Astrocyte of the cerebellum (primary cell): ENCODE results near the gene PIK3R1.

ENCODE experiments used
- DNase-seq: peaks from one replicate; pipeline ENCODE4 v3.0.0-alpha.2; 2011; ENCODE audit warnings: low read depth
- H3K4me3 ChIP-seq: 2 replicates; pipeline ENCODE4 v1.5.1; 2011; ENCODE audit warnings: mild to moderate bottlenecking, low read depth, low read length, moderate library complexity
- in situ Hi-C: cut with HindIII; loops from 2 replicates; pipeline ENCODE4 v1.10.0; 2017; ENCODE audit warnings: low sequenced_read_pairs
- TF ChIP-seq, protein P1 (sequence below): IDR thresholded peaks from 2 replicates; pipeline ENCODE4 v1.5.1; 2012; ENCODE audit warnings: low read length, low read depth, moderate library complexity, mild to moderate bottlenecking; ENCODE audit errors: missing control alignments

PIK3R1 gene

DNA sequence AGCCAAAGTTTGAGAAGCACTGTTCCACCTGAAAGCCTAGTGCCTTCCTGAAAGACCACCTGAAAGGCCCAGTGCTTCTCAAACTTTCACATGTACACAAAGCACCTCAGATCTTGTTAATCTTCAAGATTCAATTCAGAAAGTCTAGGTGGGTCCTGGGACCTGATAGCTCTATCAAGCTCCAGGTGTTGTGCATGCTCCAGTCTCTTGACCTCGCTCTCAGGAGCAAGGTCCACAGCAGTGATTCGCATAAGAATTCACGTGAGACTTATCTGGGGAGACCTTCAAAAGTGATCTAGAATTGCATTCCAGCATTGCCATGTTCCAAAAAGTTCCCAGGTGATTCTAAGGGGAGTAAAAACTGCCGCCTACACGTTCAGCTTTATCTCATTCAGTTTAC is 102.1 kb downstream of the PIK3R1 start:
- no peak overlapping the region for H3K4me3 ChIP-seq
- in situ Hi-C loops: loop anchor here (25.0 kb wide), 2 partner anchors 220 to 670 kb away; no protein-coding TSS in a partner anchor
- no peak for DNase-seq
- TF ChIP-seq, protein P1, sequence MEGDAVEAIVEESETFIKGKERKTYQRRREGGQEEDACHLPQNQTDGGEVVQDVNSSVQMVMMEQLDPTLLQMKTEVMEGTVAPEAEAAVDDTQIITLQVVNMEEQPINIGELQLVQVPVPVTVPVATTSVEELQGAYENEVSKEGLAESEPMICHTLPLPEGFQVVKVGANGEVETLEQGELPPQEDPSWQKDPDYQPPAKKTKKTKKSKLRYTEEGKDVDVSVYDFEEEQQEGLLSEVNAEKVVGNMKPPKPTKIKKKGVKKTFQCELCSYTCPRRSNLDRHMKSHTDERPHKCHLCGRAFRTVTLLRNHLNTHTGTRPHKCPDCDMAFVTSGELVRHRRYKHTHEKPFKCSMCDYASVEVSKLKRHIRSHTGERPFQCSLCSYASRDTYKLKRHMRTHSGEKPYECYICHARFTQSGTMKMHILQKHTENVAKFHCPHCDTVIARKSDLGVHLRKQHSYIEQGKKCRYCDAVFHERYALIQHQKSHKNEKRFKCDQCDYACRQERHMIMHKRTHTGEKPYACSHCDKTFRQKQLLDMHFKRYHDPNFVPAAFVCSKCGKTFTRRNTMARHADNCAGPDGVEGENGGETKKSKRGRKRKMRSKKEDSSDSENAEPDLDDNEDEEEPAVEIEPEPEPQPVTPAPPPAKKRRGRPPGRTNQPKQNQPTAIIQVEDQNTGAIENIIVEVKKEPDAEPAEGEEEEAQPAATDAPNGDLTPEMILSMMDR: no peak

DNA sequence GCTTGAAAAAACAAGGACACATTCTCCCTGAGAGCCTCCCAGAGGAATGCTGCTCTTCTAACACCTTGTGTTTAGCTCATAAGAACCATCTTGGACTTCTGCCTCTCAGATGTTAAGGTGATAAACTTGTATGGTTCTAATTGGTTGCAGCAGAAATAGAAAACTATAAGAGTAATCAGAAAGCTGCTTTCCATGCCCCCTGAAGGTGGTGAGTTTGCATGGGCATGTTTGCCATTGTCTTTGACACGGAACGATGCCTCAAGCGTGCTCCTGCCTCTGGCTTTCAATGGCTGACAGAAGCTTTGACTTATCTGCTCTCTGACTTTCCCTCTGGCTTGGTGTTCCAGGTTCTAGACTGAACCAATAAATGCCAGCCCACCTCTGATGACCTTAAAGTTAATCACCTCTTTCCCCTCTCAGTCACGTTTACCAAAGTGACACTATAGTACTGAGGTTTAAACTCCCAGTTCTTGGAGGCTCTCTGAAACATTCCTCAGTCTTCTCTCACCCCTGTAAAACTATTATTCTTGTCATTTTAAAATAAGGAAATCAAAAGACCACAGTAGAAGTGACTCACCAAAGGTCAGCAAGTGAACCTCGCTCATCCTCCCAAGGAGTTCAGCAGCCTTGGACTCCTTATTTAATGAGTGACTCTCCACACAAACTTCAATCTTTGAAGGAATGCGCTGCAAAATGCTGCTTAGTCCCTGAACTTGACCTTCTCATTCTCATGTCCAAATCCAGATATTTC is 103.6 kb downstream of the PIK3R1 start:
- H3K4me3 ChIP-seq: no peak overlapping the region
- TF ChIP-seq, protein P1: no peak
- DNase-seq: no peak
- in situ Hi-C loops: loop anchor here (25.0 kb wide), 2 partner anchors 218 to 668 kb away; no protein-coding TSS in a partner anchor

DNA sequence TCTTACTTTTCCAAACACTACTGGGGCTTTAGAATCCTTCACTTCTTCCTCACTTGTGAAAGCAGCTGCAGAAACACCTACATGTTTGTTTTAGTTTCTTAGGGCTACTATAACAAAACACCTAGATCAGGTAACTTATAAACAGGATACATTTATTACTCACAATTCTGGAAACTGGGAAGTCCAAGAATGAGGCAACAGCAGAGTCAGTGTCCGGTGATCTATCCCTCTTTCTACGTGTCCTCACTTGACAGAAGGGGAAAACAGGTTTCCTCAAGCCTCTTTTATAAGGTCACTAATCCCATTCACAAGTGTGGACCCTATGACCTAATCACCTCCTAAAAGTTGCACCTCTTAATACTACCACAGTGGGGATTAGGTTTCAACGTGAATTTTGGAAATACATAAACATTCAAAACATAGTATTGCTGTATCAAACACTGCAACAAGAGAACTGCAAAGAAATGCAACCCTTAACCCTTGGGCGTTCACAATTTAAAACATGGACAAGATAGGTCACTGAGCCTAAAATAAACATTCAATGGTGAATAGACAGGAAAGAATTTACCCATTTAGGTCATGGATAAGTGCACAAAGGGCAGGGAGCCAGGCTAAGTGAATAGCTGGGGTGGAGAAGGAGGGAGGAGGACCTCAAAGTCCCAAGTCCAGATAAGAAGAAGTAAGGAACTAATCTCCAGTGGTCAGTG is 104.3 kb downstream of the PIK3R1 start:
- no peak overlapping the region for H3K4me3 ChIP-seq
- DNase-seq: no peak
- in situ Hi-C loops: loop anchor here (25.0 kb wide), 2 partner anchors 217 to 667 kb away; no protein-coding TSS in a partner anchor
- TF ChIP-seq, protein P1: no peak

DNA sequence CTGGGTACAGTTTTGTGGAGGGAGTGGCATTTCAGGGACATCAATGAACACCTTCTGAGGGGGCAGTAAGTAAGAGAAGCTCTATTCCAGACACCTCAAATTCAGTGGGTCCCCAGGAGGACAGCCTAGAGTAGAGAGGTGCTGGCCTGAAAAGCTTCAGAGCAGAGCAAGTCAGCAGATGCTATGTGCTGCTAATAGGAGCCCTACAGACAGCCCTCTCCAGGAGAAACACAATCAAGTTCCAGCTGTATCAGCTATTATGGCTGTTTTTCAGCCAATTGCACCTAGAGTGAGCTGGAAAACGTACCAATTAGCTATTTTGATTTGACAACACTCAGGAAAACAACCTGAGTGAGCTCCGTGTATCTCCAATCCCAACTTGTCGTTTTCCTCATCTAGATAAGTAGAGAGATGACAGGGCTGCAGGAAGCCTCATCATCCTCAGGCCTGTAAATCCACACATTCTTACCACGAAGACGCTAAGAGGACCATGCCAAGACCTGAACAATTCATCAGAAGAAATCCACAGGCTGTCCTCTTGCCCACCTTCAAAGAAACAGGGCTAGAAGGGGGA is 104.9 kb downstream of the PIK3R1 start:
- in situ Hi-C loops: loop anchor here (25.0 kb wide), 2 partner anchors 217 to 667 kb away; no protein-coding TSS in a partner anchor
- no peak overlapping the region for H3K4me3 ChIP-seq
- no peak for DNase-seq
- TF ChIP-seq, protein P1: no peak

DNA sequence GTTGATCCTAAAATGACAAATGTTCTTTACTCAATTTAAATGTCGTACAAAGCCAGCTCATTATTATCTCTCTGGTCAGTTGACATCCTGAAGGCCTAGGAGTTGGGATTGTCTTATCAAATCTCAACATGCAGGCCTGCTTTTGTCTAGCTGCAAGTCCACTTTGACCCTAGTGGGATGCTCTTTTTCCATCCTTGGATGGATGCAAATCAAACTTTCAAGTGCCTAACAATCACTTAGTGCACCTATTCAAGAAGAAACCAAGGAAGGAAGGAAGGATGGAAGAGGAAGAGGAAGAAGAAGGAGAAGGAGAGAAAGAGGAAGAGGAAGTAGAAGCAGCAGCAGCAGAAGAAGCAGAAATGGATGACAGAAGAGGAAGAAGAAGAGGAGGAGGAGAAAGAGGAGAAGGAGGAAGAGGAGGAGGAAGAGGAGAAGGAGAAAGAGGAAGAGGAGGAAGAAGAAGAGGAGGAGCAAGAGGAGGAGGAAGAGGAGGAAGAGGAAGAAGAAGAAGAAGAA is 109.6 kb downstream of the PIK3R1 start:
- in situ Hi-C loops: no loop called here
- H3K4me3 ChIP-seq: no peak overlapping the region
- TF ChIP-seq, protein P1: no peak
- no peak for DNase-seq

DNA sequence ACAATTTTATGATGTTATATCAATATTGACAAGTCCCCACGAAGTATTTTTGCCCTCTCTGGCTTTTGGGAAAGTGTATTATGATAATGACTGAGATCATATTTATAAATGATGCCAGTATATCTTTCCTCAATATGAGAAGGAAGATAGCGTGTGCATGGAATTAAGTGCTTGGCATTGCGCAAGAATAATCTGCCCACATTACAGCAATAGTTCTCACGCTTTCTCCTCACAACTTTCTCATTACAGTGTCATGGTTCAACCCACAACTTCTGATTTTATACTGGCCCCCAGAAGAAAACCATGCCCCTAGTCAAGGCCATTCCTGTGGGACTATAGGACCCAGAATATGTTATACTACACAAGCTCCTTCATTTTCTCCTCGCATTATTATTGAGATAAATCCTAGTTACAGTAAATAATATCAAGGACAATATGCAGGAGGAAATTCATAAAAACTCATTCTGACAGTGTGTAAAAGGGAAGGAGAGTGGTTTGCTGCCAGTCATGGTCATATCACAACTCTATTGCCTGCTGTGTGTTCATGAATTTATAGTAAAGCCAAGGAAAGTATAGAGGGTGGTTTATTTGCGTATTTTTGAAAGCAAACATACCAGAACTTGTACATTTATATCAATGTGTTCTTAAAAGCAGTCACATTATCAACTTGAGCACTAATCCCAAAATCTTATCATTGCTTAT is 114.1 kb downstream of the PIK3R1 start:
- TF ChIP-seq, protein P1: no peak
- in situ Hi-C loops: no loop called here
- no peak overlapping the region for H3K4me3 ChIP-seq
- no peak for DNase-seq
